SJCRH30 (cell line): Measurements from ENCODE around the gene EVI5. TPM values are rescaled to one million over a fixed set of nuclear protein-coding genes. Genes with fewer than 3 reads are reported as not detected.

Experiments used
- DNase-seq, 2 experiments: peaks; one replicate each; pipeline ENCODE4 v3.0.0-alpha.2; 2015 to 2020
- H3K27ac ChIP-seq: fragments of 250-450 bp; sonication (Bioruptor Pico); 2 replicates; pipeline ENCODE4 v1.5.1; 2020; ENCODE audit warnings: mild to moderate bottlenecking, moderate library complexity
- H3K27me3 ChIP-seq: fragments of 250-450 bp; sonication (Bioruptor Pico); 2 replicates; pipeline ENCODE4 v1.5.1; 2020; ENCODE audit warnings: mild to moderate bottlenecking, moderate library complexity
- H3K36me3 ChIP-seq: fragments of 250-450 bp; sonication (Bioruptor Pico); 2 replicates; pipeline ENCODE4 v1.5.1; 2020; ENCODE audit warnings: mild to moderate bottlenecking, moderate library complexity
- H3K4me1 ChIP-seq: fragments of 250-450 bp; sonication (Bioruptor Pico); 2 replicates; pipeline ENCODE4 v1.5.1; 2020; ENCODE audit warnings: mild to moderate bottlenecking, moderate library complexity
- H3K4me3 ChIP-seq: fragments of 250-450 bp; sonication (Bioruptor Pico); 2 replicates; pipeline ENCODE4 v1.5.1; 2020; ENCODE audit warnings: mild to moderate bottlenecking, moderate library complexity
- H3K9me3 ChIP-seq: fragments of 250-450 bp; sonication (Bioruptor Pico); replicated peaks from 2 replicates; pipeline ENCODE4 v1.5.1; 2020; ENCODE audit warnings: mild to moderate bottlenecking, moderate library complexity
- total RNA-seq: library from RNA; depleted of rRNA; stranded (reverse); fragments of >200 nt; shearing (Covaris generic); gene quantifications from 2 replicates; pipeline ENCODE4 v1.2.3, GENCODE V29; 2014

The EVI5 gene
- total RNA-seq, 1 experiment from 2014 or later: 31.6 TPM

GRCh38 chr1:92480813-92481598, 303.9 kb downstream of the EVI5 start:
- Histone ChIP-seq H3K9me3 (no peaks in the 10 kb centered on the region), H3K27ac (no peak overlapping the region), H3K4me1 (no peaks in the 10 kb centered on the region), H3K36me3 (no peaks in the 10 kb centered on the region), H3K4me3 (no peak overlapping the region), H3K27me3 (no peaks in the 10 kb centered on the region)
- no peak for DNase-seq

- DNase-seq: no peak
- Histone ChIP-seq H3K9me3 (no peaks in the 10 kb centered on the region), H3K4me3 (no peak overlapping the region), H3K27ac (no peak overlapping the region), H3K4me1 (no peaks in the 10 kb centered on the region), H3K27me3 (no peaks in the 10 kb centered on the region), H3K36me3 (no peaks in the 10 kb centered on the region)
Observed at GRCh38 chr1:92480200-92480812, 304.6 kb downstream of the EVI5 start.

- no peak for DNase-seq
- Histone ChIP-seq H3K9me3 (no peaks in the 10 kb centered on the region), H3K4me1 (no peaks in the 10 kb centered on the region), H3K27ac (no peak overlapping the region), H3K36me3 (no peaks in the 10 kb centered on the region), H3K27me3 (no peaks in the 10 kb centered on the region), H3K4me3 (no peak overlapping the region)
Observed at GRCh38 chr1:92479587-92479986, 305.3 kb downstream of the EVI5 start.

DNA sequence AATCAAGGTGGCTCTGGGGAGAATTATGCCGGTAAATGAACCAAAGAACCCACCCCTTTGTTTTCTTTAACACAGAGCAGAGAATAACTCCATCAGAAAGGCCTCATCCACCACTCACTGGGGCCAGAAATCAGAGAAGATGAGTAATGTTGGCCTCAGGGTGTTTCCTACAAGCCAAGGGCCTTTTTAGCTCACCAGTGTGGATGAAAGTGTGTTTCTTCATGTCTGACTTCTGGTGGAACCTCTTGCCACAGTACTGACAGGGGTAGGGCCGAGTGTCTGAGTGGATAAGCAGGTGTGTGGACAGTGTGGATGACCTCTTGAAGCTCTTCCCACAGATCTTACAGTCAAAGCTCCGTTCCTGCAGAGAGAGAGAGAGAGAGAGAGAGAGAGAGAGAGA, 306.5 kb downstream of the EVI5 start:
- no peaks in the 10 kb centered on the region for H3K4me1 ChIP-seq
- H3K27me3 ChIP-seq: no peaks in the 10 kb centered on the region
- H3K36me3 ChIP-seq: no peaks in the 10 kb centered on the region
- no peak overlapping the region for H3K4me3 ChIP-seq
- no peak for DNase-seq
- no peak overlapping the region for H3K27ac ChIP-seq
- H3K9me3 ChIP-seq: no peaks in the 10 kb centered on the region

DNA sequence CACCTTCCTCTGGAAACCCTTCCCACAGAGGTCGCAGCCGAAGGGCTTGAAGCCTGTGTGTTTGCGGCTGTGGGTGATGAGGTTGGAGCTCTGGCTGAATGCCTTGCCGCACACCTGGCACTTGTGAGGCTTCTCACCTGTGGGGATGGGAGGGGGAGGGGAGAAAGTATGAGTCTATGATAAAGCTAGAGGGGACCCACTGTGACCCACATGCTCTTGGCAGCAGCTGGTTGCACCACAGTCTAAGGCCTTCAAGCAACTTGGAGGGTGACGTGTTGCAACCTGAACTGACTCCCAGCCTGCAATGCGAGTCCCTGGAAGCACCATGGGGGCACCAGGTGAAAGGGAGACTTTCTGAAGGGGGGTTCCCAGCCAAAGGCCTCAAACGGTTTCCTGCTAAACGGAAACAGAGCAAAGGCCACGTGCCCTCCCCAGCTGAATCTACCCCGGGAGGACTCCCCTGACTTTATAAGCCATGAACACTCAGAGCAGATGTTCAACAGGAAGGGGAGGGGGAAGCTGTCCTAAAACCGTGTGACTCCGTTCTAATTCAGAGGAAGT, 308.8 kb downstream of the EVI5 start:
- Histone ChIP-seq H3K27ac (no peak overlapping the region), H3K4me3 (no peak overlapping the region), H3K36me3 (no peaks in the 10 kb centered on the region), H3K9me3 (no peaks in the 10 kb centered on the region), H3K4me1 (no peaks in the 10 kb centered on the region), H3K27me3 (no peaks in the 10 kb centered on the region)
- DNase-seq: no peak

DNA sequence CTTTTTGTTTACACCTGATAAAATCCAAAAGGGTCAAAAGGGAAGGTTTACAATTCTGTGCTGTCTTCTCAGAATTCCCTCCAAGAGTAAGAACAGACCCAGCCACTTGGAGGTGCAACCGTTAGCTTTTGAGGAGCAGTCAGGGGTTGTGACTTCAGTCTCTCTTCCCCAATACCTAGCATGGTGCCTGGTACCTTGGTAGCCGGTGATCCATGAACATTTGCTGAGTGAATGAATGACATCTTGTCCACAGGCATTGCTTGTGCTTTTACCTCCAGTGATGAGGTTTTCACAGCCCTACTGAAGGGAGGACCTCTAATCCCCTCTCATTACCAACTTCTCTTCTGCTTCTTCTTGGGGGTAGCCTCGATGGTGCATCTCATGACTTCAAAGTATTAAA, 309.9 kb downstream of the EVI5 start:
- no peaks in the 10 kb centered on the region for H3K4me1 ChIP-seq
- no peak overlapping the region for H3K27ac ChIP-seq
- H3K9me3 ChIP-seq: no peaks in the 10 kb centered on the region
- no peaks in the 10 kb centered on the region for H3K27me3 ChIP-seq
- no peak overlapping the region for H3K4me3 ChIP-seq
- H3K36me3 ChIP-seq: no peaks in the 10 kb centered on the region
- no peak for DNase-seq

- H3K27ac ChIP-seq: no peak overlapping the region
- no peak overlapping the region for H3K4me3 ChIP-seq
- H3K4me1 ChIP-seq: no peaks in the 10 kb centered on the region
- H3K27me3 ChIP-seq: no peaks in the 10 kb centered on the region
- H3K36me3 ChIP-seq: no peaks in the 10 kb centered on the region
- H3K9me3 ChIP-seq: no peaks in the 10 kb centered on the region
- no peak for DNase-seq
Observed at GRCh38 chr1:92473781-92474495, 311.0 kb downstream of the EVI5 start.

DNA sequence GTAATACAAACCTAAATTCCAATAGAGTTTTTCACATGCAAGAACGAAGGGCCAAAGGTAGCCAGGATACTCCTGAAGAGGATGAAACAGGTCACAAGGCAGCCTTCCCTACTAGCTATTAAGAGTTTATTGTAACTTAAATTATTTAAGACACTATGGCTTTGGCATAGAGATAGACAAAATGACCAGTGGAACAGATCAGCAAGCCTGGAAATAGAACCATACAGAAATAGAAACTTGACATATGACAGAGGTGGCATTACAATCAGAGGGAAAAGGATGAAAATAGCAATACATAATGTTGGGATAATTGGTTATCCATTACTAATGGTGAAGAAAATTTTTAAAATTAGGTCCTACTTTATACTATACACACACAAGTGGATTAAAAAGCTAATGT, 314.7 kb downstream of the EVI5 start:
- no peaks in the 10 kb centered on the region for H3K9me3 ChIP-seq
- no peak overlapping the region for H3K27ac ChIP-seq

DNA sequence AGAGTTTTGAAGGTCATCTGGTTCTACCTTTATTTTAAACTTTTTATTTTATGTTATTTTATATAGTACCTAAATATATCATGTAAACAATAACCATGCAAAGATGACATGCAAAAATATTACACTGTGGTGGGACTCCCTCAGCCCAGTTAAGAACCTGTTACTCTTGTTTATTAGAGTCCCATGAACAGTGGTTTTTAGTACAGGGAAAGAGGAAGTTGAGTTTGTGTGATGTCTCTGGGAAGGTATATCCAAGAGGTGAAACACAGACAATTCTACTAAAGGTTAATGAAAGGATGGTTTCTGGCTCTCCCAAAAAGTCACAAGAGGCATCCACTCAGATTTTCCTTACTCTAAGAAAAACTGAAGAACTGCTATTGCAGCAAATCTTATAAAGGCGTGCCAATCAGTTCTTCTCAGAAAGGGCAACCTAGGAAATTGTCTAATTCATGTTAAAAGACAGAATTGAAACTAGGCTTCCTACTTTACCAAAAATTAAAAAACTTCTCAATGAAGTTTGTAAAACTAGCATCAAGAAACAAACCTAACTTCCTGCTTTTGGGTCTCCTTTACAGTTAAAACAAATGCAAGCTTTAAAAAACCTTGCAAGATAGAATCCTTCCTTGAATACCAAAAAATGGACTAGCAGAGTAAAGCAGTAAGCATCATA, 318.1 kb downstream of the EVI5 start:
- Histone ChIP-seq H3K9me3 (no peaks in the 10 kb centered on the region), H3K36me3 (no peaks in the 10 kb centered on the region), H3K4me3 (no peak overlapping the region), H3K27me3 (no peaks in the 10 kb centered on the region), H3K27ac (no peak overlapping the region), H3K4me1 (no peaks in the 10 kb centered on the region)
- no peak for DNase-seq

More for the DNA sequence above, 314.7 kb downstream of the EVI5 start:
- no peak for DNase-seq
- Histone ChIP-seq H3K4me1 (no peaks in the 10 kb centered on the region), H3K27me3 (no peaks in the 10 kb centered on the region), H3K4me3 (no peak overlapping the region), H3K36me3 (no peaks in the 10 kb centered on the region)

- no peak for DNase-seq
- no peaks in the 10 kb centered on the region for H3K4me1 ChIP-seq
- H3K27ac ChIP-seq: no peak overlapping the region
- H3K4me3 ChIP-seq: no peak overlapping the region
- no peaks in the 10 kb centered on the region for H3K27me3 ChIP-seq
- no peaks in the 10 kb centered on the region for H3K9me3 ChIP-seq
- no peaks in the 10 kb centered on the region for H3K36me3 ChIP-seq
Observed at GRCh38 chr1:92465256-92465647, 319.7 kb downstream of the EVI5 start.

- Histone ChIP-seq H3K4me3 (no peak overlapping the region), H3K9me3 (no peaks in the 10 kb centered on the region), H3K27ac (no peak overlapping the region), H3K4me1 (no peaks in the 10 kb centered on the region), H3K27me3 (no peaks in the 10 kb centered on the region), H3K36me3 (no peaks in the 10 kb centered on the region)
- no peak for DNase-seq
Observed at GRCh38 chr1:92464588-92465255, 320.2 kb downstream of the EVI5 start.

- DNase-seq: no peak
- no peaks in the 10 kb centered on the region for H3K9me3 ChIP-seq
- H3K4me3 ChIP-seq: no peak overlapping the region
Observed at GRCh38 chr1:92461364-92462097, 323.4 kb downstream of the EVI5 start.

GRCh38 chr1:92459871-92460320, 325.0 kb downstream of the EVI5 start:
- DNase-seq: no peak
- Histone ChIP-seq H3K36me3 (no peaks in the 10 kb centered on the region), H3K4me1 (no peaks in the 10 kb centered on the region)

More at GRCh38 chr1:92461364-92462097, 323.4 kb downstream of the EVI5 start:
- no peak overlapping the region for H3K27ac ChIP-seq
- no peaks in the 10 kb centered on the region for H3K36me3 ChIP-seq
- H3K27me3 ChIP-seq: no peaks in the 10 kb centered on the region
- no peaks in the 10 kb centered on the region for H3K4me1 ChIP-seq

More at GRCh38 chr1:92459871-92460320, 325.0 kb downstream of the EVI5 start:
- Histone ChIP-seq H3K27ac (no peak overlapping the region), H3K9me3 (no peaks in the 10 kb centered on the region), H3K4me3 (no peak overlapping the region), H3K27me3 (no peaks in the 10 kb centered on the region)
